HepG2 (cell line): ENCODE results near the gene DAB2IP. TPM values are rescaled to one million over a fixed set of nuclear protein-coding genes. Genes with fewer than 3 reads are reported as not detected.
A peak's percentile ranks its signal among the peaks of the same experiment; 100 is the strongest.

Experiments used
- CC2D1A ChIP-seq: sonication (generic); formaldehyde crosslinking; IDR thresholded peaks from 2 replicates; pipeline ENCODE4 v1.8.1; 2023; ENCODE audit warnings: mild to moderate bottlenecking, missing genetic modification reagents
- CEBPG ChIP-seq: IDR thresholded peaks from 2 replicates; pipeline ENCODE4 v1.6.1; 2016
- CENPX ChIP-seq: sonication (generic); formaldehyde crosslinking; IDR thresholded peaks from 2 replicates; pipeline ENCODE4 v1.9.0; 2021; ENCODE audit warnings: mild to moderate bottlenecking, missing genetic modification reagents, moderate library complexity
- HNF4A ChIP-seq: sonication (generic); formaldehyde crosslinking; IDR thresholded peaks from 2 replicates; pipeline ENCODE4 v1.4.0; 2020; ENCODE audit warnings: missing genetic modification reagents
- MED1 ChIP-seq: sonication (generic); formaldehyde crosslinking; IDR thresholded peaks from 2 replicates; pipeline ENCODE4 v1.4.0; 2020; ENCODE audit warnings: missing genetic modification reagents
- MED13 ChIP-seq: sonication (generic); formaldehyde crosslinking; IDR thresholded peaks from 2 replicates; pipeline ENCODE4 v1.5.0; 2020; ENCODE audit warnings: missing genetic modification reagents
- MXD1 ChIP-seq: sonication (generic); formaldehyde crosslinking; IDR thresholded peaks from 2 replicates; pipeline ENCODE4 v1.4.0; 2020; ENCODE audit warnings: mild to moderate bottlenecking, missing genetic modification reagents
- MYC ChIP-seq: sonication (generic); formaldehyde crosslinking; IDR thresholded peaks from 2 replicates; pipeline ENCODE4 v1.9.0; 2021; ENCODE audit warnings: missing genetic modification reagents, borderline replicate concordance
- NFIB ChIP-seq: sonication (generic); formaldehyde crosslinking; IDR thresholded peaks from 2 replicates; pipeline ENCODE4 v1.9.0; 2021; ENCODE audit warnings: missing genetic modification reagents, mild to moderate bottlenecking, borderline replicate concordance
- POGZ ChIP-seq: sonication (generic); formaldehyde crosslinking; IDR thresholded peaks from 2 replicates; pipeline ENCODE4 v1.4.0; 2020; ENCODE audit warnings: mild to moderate bottlenecking, missing genetic modification reagents
- SOX5 ChIP-seq: IDR thresholded peaks from 2 replicates; pipeline ENCODE4 v1.6.1; 2016; ENCODE audit warnings: borderline replicate concordance
- SP1 ChIP-seq, 2 experiments: fragments of 450-650 bp in 1 of 2; sonication (generic) in 1 of 2; formaldehyde crosslinking in 1 of 2; IDR thresholded peaks; 2 replicates each; pipeline versions ENCODE4 v1.4.0 to v1.6.1; 2016 to 2020; ENCODE audit warnings: missing genetic modification reagents in 1 of 2
- TARDBP ChIP-seq: sonication (generic); formaldehyde crosslinking; IDR thresholded peaks from 2 replicates; pipeline ENCODE4 v1.8.0; 2022; ENCODE audit warnings: mild to moderate bottlenecking, missing genetic modification reagents
- TBX2 ChIP-seq: sonication (generic); formaldehyde crosslinking; IDR thresholded peaks from 2 replicates; pipeline ENCODE4 v1.5.0; 2020; ENCODE audit warnings: missing genetic modification reagents, mild to moderate bottlenecking, borderline replicate concordance
- TRAFD1 ChIP-seq: sonication (generic); formaldehyde crosslinking; IDR thresholded peaks from 2 replicates; pipeline ENCODE4 v1.5.1; 2020; ENCODE audit warnings: missing genetic modification reagents, mild to moderate bottlenecking, borderline replicate concordance
- ZBTB14 ChIP-seq: sonication (generic); formaldehyde crosslinking; IDR thresholded peaks from 2 replicates; pipeline ENCODE4 v1.4.0; 2020; ENCODE audit warnings: missing genetic modification reagents
- ZFX ChIP-seq: sonication (generic); formaldehyde crosslinking; IDR thresholded peaks from 2 replicates; pipeline ENCODE4 v1.4.0; 2020; ENCODE audit warnings: mild to moderate bottlenecking, low read depth, missing genetic modification reagents, moderate library complexity
- ZNF18 ChIP-seq: sonication (generic); formaldehyde crosslinking; IDR thresholded peaks from 2 replicates; pipeline ENCODE4 v1.8.0; 2022; ENCODE audit warnings: mild to moderate bottlenecking, missing genetic modification reagents; ENCODE audit not compliant: insufficient replicate concordance
- ZNF724P ChIP-seq: sonication (generic); formaldehyde crosslinking; IDR thresholded peaks from 2 replicates; pipeline ENCODE4 v1.8.0; 2022; ENCODE audit warnings: missing genetic modification reagents, borderline replicate concordance
- ZNF777 ChIP-seq: sonication (generic); formaldehyde crosslinking; IDR thresholded peaks from 2 replicates; pipeline ENCODE4 v1.4.0; 2020; ENCODE audit warnings: missing genetic modification reagents
- ZSCAN25 ChIP-seq: sonication (generic); formaldehyde crosslinking; IDR thresholded peaks from 2 replicates; pipeline ENCODE4 v1.8.0; 2022; ENCODE audit warnings: mild to moderate bottlenecking, missing genetic modification reagents
- ZXDC ChIP-seq: sonication (generic); formaldehyde crosslinking; IDR thresholded peaks from 2 replicates; pipeline ENCODE4 v1.5.0; 2020; ENCODE audit warnings: mild to moderate bottlenecking, missing genetic modification reagents
- polyA plus RNA-seq, 8 experiments: library from polyadenylated mRNA; depleted of rRNA in 3 of 8; stranded (reverse) in 7 of 8; unstranded in 1 of 8; fragments of >200 nt; fragmentation: Illumina TruSeq in 4 of 8; extraction: Trizol in 4 of 8; gene quantifications; 2 replicates each; pipeline versions ENCODE4 v1.2.1 to v1.2.3, GENCODE V29; 2011 to 2016; ENCODE audit warnings: low read depth in 4 of 8, missing spikeins in 1 of 8, mixed read lengths in 1 of 8; ENCODE audit not compliant: insufficient read depth in 1 of 8
- total RNA-seq, 5 experiments: library from RNA; depleted of rRNA; stranded (reverse); fragments of >200 nt; fragmentation: Illumina TruSeq; extraction: Trizol; gene quantifications; 2 replicates each; pipeline ENCODE4 v1.2.3, GENCODE V29; 2016; ENCODE audit warnings: low read depth in 1 of 5

DAB2IP gene
- total and polyA plus RNA-seq, 2 of the 13 experiments (the other 11 are each of a cell fraction or from before 2014, with no cell fraction given) = 25.3 to 37.9 TPM

GRCh38 chr9:121650217-121651007 is 1.0 kb upstream of the DAB2IP start (continued):
- peak; percentile 21; the same call in 1 of the 2 replicates for TF ChIP-seq HNF4A
- no peak for TF ChIP-seq NFIB (CRISPR knock-in tag)
- TF ChIP-seq MED13 = no peak
- TF ChIP-seq SP1 (IDR thresholded peaks at IDR 0.05) = no peak
- peak; percentile 75 for TF ChIP-seq SP1 (CRISPR knock-in tag; IDR thresholded peaks at IDR 0.05)
- peak; percentile 31; the same call in 1 of the 2 replicates for TF ChIP-seq MYC (CRISPR knock-in tag)
- TF ChIP-seq POGZ (CRISPR knock-in tag) = peak; percentile 22; the same call in 1 of the 2 replicates
- TF ChIP-seq ZNF777 = peak; percentile 50; the same call in 1 of the 2 replicates
- TF ChIP-seq ZBTB14 = no peak
- no peak for TF ChIP-seq TRAFD1 (CRISPR knock-in tag)
- no peak for TF ChIP-seq CEBPG (CRISPR knock-in tag)
- TF ChIP-seq ZNF18 (CRISPR knock-in tag) = no peak
- no peak for TF ChIP-seq ZXDC (CRISPR knock-in tag)
- TF ChIP-seq SOX5 (CRISPR knock-in tag) = no peak
- peak; percentile 49; the same call in 1 of the 2 replicates for TF ChIP-seq ZSCAN25 (CRISPR knock-in tag)
- TF ChIP-seq CC2D1A = no peak
- TF ChIP-seq ZNF724P (CRISPR knock-in tag) = no peak
- TF ChIP-seq MXD1 (CRISPR knock-in tag) = peak; percentile 36; the same call in 1 of the 2 replicates
- peak; percentile 42; the same call in 1 of the 2 replicates for TF ChIP-seq TARDBP
- TF ChIP-seq CENPX (CRISPR knock-in tag) = no peak
- TF ChIP-seq ZFX = 0 out of 2 replicates have a peak, but pooled peaks have one; percentile 28
- peak; percentile 32; the same call in 1 of the 2 replicates for TF ChIP-seq MED1
- TF ChIP-seq TBX2 (CRISPR knock-in tag) = peak; percentile 39; the same call in 1 of the 2 replicates
